K562 (cell line): Measurements from ENCODE around the gene FARSA. TPM values are rescaled to one million over a fixed set of nuclear protein-coding genes. Genes with fewer than 3 reads are reported as not detected.

ENCODE experiments used
- AFF4 ChIP-seq: sonication (generic); formaldehyde crosslinking; IDR thresholded peaks from 2 replicates; pipeline ENCODE4 v1.8.0; 2023; ENCODE audit warnings: mild to moderate bottlenecking, missing genetic modification reagents
- CEBPB ChIP-seq: fragments of 450-650 bp; IDR thresholded peaks from 2 replicates; pipeline ENCODE4 v1.6.1; 2016; ENCODE audit warnings: missing genetic modification characterization, missing compliant biosample characterization
- CREB1 ChIP-seq, 2 experiments: sonication (generic) in 1 of 2; formaldehyde crosslinking in 1 of 2; IDR thresholded peaks; 2 replicates each; pipeline versions ENCODE4 v1.6.1 to v1.8.0; 2012 to 2022; ENCODE audit warnings: inconsistent platforms in 1 of 2, mild to moderate bottlenecking in 1 of 2, missing genetic modification reagents in 1 of 2, moderate library complexity in 1 of 2
- ELF4 ChIP-seq: fragments of 450-650 bp; formaldehyde crosslinking; IDR thresholded peaks from 2 replicates; pipeline ENCODE4 v1.4.0; 2022; ENCODE audit warnings: missing genetic modification characterization
- HNRNPK ChIP-seq: fragments of 200-400 bp; formaldehyde crosslinking; IDR thresholded peaks from one replicate; pipeline ENCODE4 v1.6.1; 2018; ENCODE audit warnings: mild to moderate bottlenecking, low read depth, low read length; ENCODE audit not compliant: poor library complexity, severe bottlenecking
- RBFOX2 ChIP-seq: fragments of 200-400 bp; formaldehyde crosslinking; IDR thresholded peaks from 2 replicates; pipeline ENCODE4 v1.6.1; 2017; ENCODE audit warnings: low read depth, mild to moderate bottlenecking, low read length, moderate library complexity
- TFE3 ChIP-seq: fragments of 450-650 bp; formaldehyde crosslinking; IDR thresholded peaks from 2 replicates; pipeline ENCODE4 v1.4.0; 2020; ENCODE audit warnings: mild to moderate bottlenecking, mixed read lengths
- ZBTB26 ChIP-seq: fragments of 450-650 bp; formaldehyde crosslinking; IDR thresholded peaks from 2 replicates; pipeline ENCODE4 v1.4.0; 2022; ENCODE audit warnings: missing genetic modification characterization
- ZFX ChIP-seq: sonication (generic); formaldehyde crosslinking; IDR thresholded peaks from 2 replicates; pipeline ENCODE4 v1.8.0; 2022; ENCODE audit warnings: mild to moderate bottlenecking, missing genetic modification reagents, moderate library complexity
- polyA plus RNA-seq, 8 experiments: library from polyadenylated mRNA; depleted of rRNA in 4 of 8; stranded (reverse) in 5 of 8; unstranded in 3 of 8; fragments of >200 nt; fragmentation: Nextera tagmentation in 2 of 8; fragmentation: Illumina TruSeq in 1 of 8; extraction: Ambion mirVana in 2 of 8; extraction: Trizol in 1 of 8; gene quantifications; 2 replicates each; pipeline versions ENCODE4 v1.2.1 to v1.2.3, GENCODE V29; 2011 to 2014; ENCODE audit warnings: inconsistent platforms in 1 of 8, missing spikeins in 1 of 8
- total RNA-seq, 7 experiments: library from RNA; depleted of rRNA in 6 of 7; stranded (reverse); fragments of >200 nt in 6 of 7; fragmentation: Illumina TruSeq in 2 of 7; extraction: Trizol in 2 of 7; gene quantifications; 2 replicates each; pipeline versions ENCODE4 v1.2.1 to v1.2.3, GENCODE V29; 2011 to 2021; ENCODE audit warnings: low replicate concordance in 1 of 7

FARSA gene
- total and polyA plus RNA-seq, 9 of the 15 experiments (the other 6 are each of a cell fraction or from before 2014, with no cell fraction given): 25.2 to 237 (median 89.6) TPM

- TF ChIP-seq ZBTB26 (CRISPR knock-in tag) (0 out of 2 replicates have a peak, but pooled peaks have one; percentile 52), CEBPB (tag) (no peak), CREB1 (IDR thresholded peaks at IDR 0.05) (no peak), CREB1 (CRISPR knock-in tag; IDR thresholded peaks at IDR 0.05) (0 out of 2 replicates have a peak, but pooled peaks have one; percentile 41), TFE3 (CRISPR knock-in tag) (no peak), HNRNPK (no peak), ZFX (CRISPR knock-in tag) (0 out of 2 replicates have a peak, but pooled peaks have one; percentile 33), RBFOX2 (peak; percentile 61), AFF4 (CRISPR knock-in tag) (peak; percentile 68; the same call in 1 of the 2 replicates), ELF4 (CRISPR knock-in tag) (peak; percentile 43; the same call in 1 of the 2 replicates)
These were observed 10.0 kb upstream of the FARSA start (continued) for GRCh38 chr19:12943437-12944044.
